Measurements from ENCODE around the gene TRIM9. TPM values are rescaled to one million over a fixed set of nuclear protein-coding genes. Genes with fewer than 3 reads are reported as not detected.
"Not testable (repeated sequence)": the region's sequence is repeated elsewhere in the genome, so short reads cannot be mapped to it uniquely, and the experiment has no call there.

Gene TRIM9
- polyA plus RNA-seq, 1 experiment: 0.06 TPM

- Histone ChIP-seq H3K4me3 (ENCODE audit: low read depth, low read length) (peak overlapping the region; percentile 21), H3K9me3 (ENCODE audit: control insufficient read depth, insufficient read depth, low read length) (no peaks in the 10 kb centered on the region), H3K27ac (ENCODE audit: low read depth, low read length) (no peak overlapping the region), H3K27me3 (ENCODE audit: control insufficient read depth, insufficient read depth, low read length) (no peaks in the 10 kb centered on the region)
- TF ChIP-seq CTCF (IDR thresholded peaks at IDR 0.05; ENCODE audit: low read depth, low read length): no peak
- CTCF ChIA-PET: no interaction called here
- DNase-seq (ENCODE audit: low read depth, low spot score): peak; percentile 80
- POLR2A ChIA-PET: interaction anchor here (1.0 kb wide), 1 partner anchor 17 kb away, joined by 3 read pairs; the partner anchor contains the start of gene PYGL
Observed at GRCh38 chr14:50961605-50962221, 133.2 kb downstream of the TRIM9 start.

GRCh38 chr14:50957296-50957695, 137.6 kb downstream of the TRIM9 start:
- Histone ChIP-seq H3K9me3 (ENCODE audit: control insufficient read depth, insufficient read depth, low read length) (no peaks in the 10 kb centered on the region), H3K27me3 (ENCODE audit: control insufficient read depth, insufficient read depth, low read length) (no peaks in the 10 kb centered on the region), H3K27ac (ENCODE audit: low read depth, low read length) (no peak overlapping the region), H3K4me3 (ENCODE audit: low read depth, low read length) (no peak overlapping the region)
- ChIA-PET POLR2A (interaction anchor here (0.7 kb wide), 1 partner anchor 1022 kb away, joined by 4 read pairs; no protein-coding TSS in a partner anchor), CTCF (no interaction called here)
- no peak for TF ChIP-seq CTCF (IDR thresholded peaks at IDR 0.05; ENCODE audit: low read depth, low read length)
- no peak for DNase-seq (ENCODE audit: low read depth, low spot score)

GRCh38 chr14:50956421-50956820, 138.5 kb downstream of the TRIM9 start:
- H3K4me3 ChIP-seq (ENCODE audit: low read depth, low read length); POLR2A ChIA-PET; DNase-seq (ENCODE audit: low read depth, low spot score); H3K27ac ChIP-seq (ENCODE audit: low read depth, low read length); H3K27me3 ChIP-seq (ENCODE audit: control insufficient read depth, insufficient read depth, low read length); H3K9me3 ChIP-seq (ENCODE audit: control insufficient read depth, insufficient read depth, low read length): not testable (repeated sequence)
- CTCF ChIA-PET: interaction anchor here (0.7 to 4.7 kb wide), 3 partner anchors 8 to 262 kb away, joined by 13 to 36 read pairs (median 24); no protein-coding TSS in a partner anchor

- Histone ChIP-seq H3K9me3 (ENCODE audit: control insufficient read depth, insufficient read depth, low read length) (no peaks in the 10 kb centered on the region), H3K27me3 (ENCODE audit: control insufficient read depth, insufficient read depth, low read length) (no peaks in the 10 kb centered on the region), H3K27ac (ENCODE audit: low read depth, low read length) (peak overlapping the region; percentile 98), H3K4me3 (ENCODE audit: low read depth, low read length) (no peak overlapping the region)
- peak; percentile 84 for DNase-seq (ENCODE audit: low read depth, low spot score)
- ChIA-PET POLR2A (interaction anchor here (0.5 to 1.8 kb wide), 2 partner anchors 9 to 76 kb away, joined by 3 to 7 read pairs; no protein-coding TSS in a partner anchor), CTCF (interaction anchor here (0.6 to 4.7 kb wide), 10 partner anchors 9 to 289 kb away, joined by 3 to 36 read pairs (median 3); no protein-coding TSS in a partner anchor)
- TF ChIP-seq CTCF (IDR thresholded peaks at IDR 0.05; ENCODE audit: low read depth, low read length): peak; percentile 70
Observed at GRCh38 chr14:50955373-50956043, 139.4 kb downstream of the TRIM9 start.

GRCh38 chr14:50954811-50955372, 140.0 kb downstream of the TRIM9 start:
- Histone ChIP-seq H3K9me3 (ENCODE audit: control insufficient read depth, insufficient read depth, low read length) (no peaks in the 10 kb centered on the region), H3K4me3 (ENCODE audit: low read depth, low read length) (no peak overlapping the region), H3K27ac (ENCODE audit: low read depth, low read length) (peak overlapping the region; percentile 98), H3K27me3 (ENCODE audit: control insufficient read depth, insufficient read depth, low read length) (no peaks in the 10 kb centered on the region)
- POLR2A ChIA-PET: interaction anchor here (0.5 to 1.8 kb wide), 2 partner anchors 10 to 75 kb away, joined by 3 to 7 read pairs; no protein-coding TSS in a partner anchor
- peak; percentile 76 for TF ChIP-seq CTCF (IDR thresholded peaks at IDR 0.05; ENCODE audit: low read depth, low read length)
- CTCF ChIA-PET: interaction anchor here (0.6 to 4.7 kb wide), 11 partner anchors 8 to 289 kb away, joined by 3 to 36 read pairs (median 3); no protein-coding TSS in a partner anchor
- no peak for DNase-seq (ENCODE audit: low read depth, low spot score)

Data from AG04450 (cell line).